HepG2 (cell line): Measurements from ENCODE around the gene RAX. TPM values are rescaled to one million over a fixed set of nuclear protein-coding genes. Genes with fewer than 3 reads are reported as not detected.

Experiments used
- ATAC-seq: fragments of 200-7000 bp; cut with Tn5 transposase; 3 replicates; pipeline ENCODE4 v1.9.1; 2020; ENCODE audit warnings: mild to moderate bottlenecking, moderate library complexity
- Bru-seq: library from RNA; stranded (reverse); fragments of 400-500 nt; gene quantifications from one replicate; lab custom pipeline; 2021; lab: Mats Ljungman, UMichigan
- BruChase-seq, 2 experiments: library from RNA; stranded (reverse); fragments of 400-500 nt; gene quantifications; one replicate each; lab custom pipeline; 2021; lab: Mats Ljungman, UMichigan
- BruUV-seq: library from RNA; stranded (reverse); fragments of 400-500 nt; replicated peaks from 2 replicates; lab custom pipeline; 2021; lab: Mats Ljungman, UMichigan
- CTCF ChIA-PET: fragments of 300-600 bp; formaldehyde crosslinking; extraction: SDS; loops from one replicate; lab custom pipeline; 2021; ENCODE audit warnings: low total read pairs, inconsistent platforms, low intra/inter-chr PET ratio; lab: Yijun Ruan, JAX
- POLR2A ChIA-PET: fragments of 350-600 bp; sonication (Branson Sonifier 250); formaldehyde crosslinking; loops from one replicate; lab custom pipeline; 2020; ENCODE audit warnings: antibody characterized with exemption, inconsistent platforms; lab: Yijun Ruan, JAX
- DNase-seq: peaks from one replicate; pipeline ENCODE4 v3.0.0-alpha.2; 2015; ENCODE audit warnings: low spot score
- FAIRE-seq: peaks from 3 replicates; lab custom pipeline; 2011; peaks lifted over from hg19 to GRCh38; lab: Jason Lieb, UNC
- H2AFZ ChIP-seq: one replicate; pipeline ENCODE4 v1.6.1; 2011; ENCODE audit warnings: low read length, inconsistent platforms
- H3K27ac ChIP-seq: fragments of 300-600 bp; 3 replicates; pipeline ENCODE4 v1.8.0; 2011; ENCODE audit warnings: mixed run types, mild to moderate bottlenecking, mixed read lengths, low read length, inconsistent platforms; ENCODE audit not compliant: insufficient read depth; ENCODE audit errors: extremely low read length
- H3K27me3 ChIP-seq, 2 experiments: fragments of 200-600 bp in 1 of 2; 2 replicates in 1 of 2; 3 replicates in 1 of 2; pipeline versions ENCODE4 v1.6.0 to v1.8.0; 2011; ENCODE audit warnings: low read length in 2 of 2, mild to moderate bottlenecking in 2 of 2, moderate library complexity in 2 of 2, inconsistent platforms in 1 of 2; ENCODE audit not compliant: insufficient read depth in 2 of 2, control insufficient read depth in 1 of 2
- H3K36me3 ChIP-seq, 2 experiments: fragments of 200-600 bp in 1 of 2; replicated peaks in 1 of 2; 2 replicates in 1 of 2; 3 replicates in 1 of 2; pipeline versions ENCODE4 v1.5.1 to v1.8.0; 2011; ENCODE audit warnings: low read length in 2 of 2, inconsistent platforms in 1 of 2; ENCODE audit not compliant: insufficient read depth in 2 of 2, control insufficient read depth in 1 of 2
- H3K4me1 ChIP-seq: 2 replicates; pipeline ENCODE4 v1.5.1; 2012; ENCODE audit warnings: low read length, inconsistent platforms; ENCODE audit not compliant: insufficient read depth
- H3K4me2 ChIP-seq: 2 replicates; pipeline ENCODE4 v1.6.0; 2011; ENCODE audit warnings: low read depth, low read length, inconsistent platforms
- H3K4me3 ChIP-seq, 3 experiments: fragments of 200-600 bp in 1 of 3; sonication (generic), shearing (Covaris generic) in 1 of 3; replicated peaks in 1 of 3; 2 replicates each; pipeline ENCODE4 v1.5.1; 2011 to 2016; ENCODE audit warnings: low read length in 3 of 3, inconsistent platforms in 2 of 3, low read depth in 2 of 3, mild to moderate bottlenecking in 2 of 3, control low read depth in 1 of 3, mixed read lengths in 1 of 3; ENCODE audit not compliant: insufficient read depth in 1 of 3
- H3K79me2 ChIP-seq: one replicate; pipeline ENCODE4 v1.6.1; 2011; ENCODE audit warnings: low read length, inconsistent platforms; ENCODE audit not compliant: insufficient read depth
- H3K9ac ChIP-seq: 2 replicates; pipeline ENCODE4 v1.6.0; 2011; ENCODE audit warnings: mild to moderate bottlenecking, low read depth, low read length, inconsistent platforms; ENCODE audit not compliant: insufficient read depth
- H3K9me3 ChIP-seq: 2 replicates; pipeline ENCODE4 v1.5.1; 2012; ENCODE audit warnings: mild to moderate bottlenecking, low read length
- H4K20me1 ChIP-seq: 2 replicates; pipeline ENCODE4 v1.6.0; 2011; ENCODE audit warnings: inconsistent platforms, mild to moderate bottlenecking, low read length, moderate library complexity; ENCODE audit not compliant: insufficient read depth
- EZH2 ChIP-seq: conservative IDR thresholded peaks from 2 replicates; pipeline ENCODE4 v1.6.1; 2012; ENCODE audit warnings: mild to moderate bottlenecking, low read depth, low read length, moderate library complexity
- HBP1 ChIP-seq: IDR thresholded peaks from 2 replicates; pipeline ENCODE4 v1.6.1; 2016; ENCODE audit warnings: low read depth, control low read depth
- WGBS: methylation state at CpG from one replicate; pipeline ENCODE4 v1.1.6; 2017; ENCODE audit warnings: low lambda C conversion rate; 5-methylcytosine and 5-hydroxymethylcytosine counted together
- in situ Hi-C: cut with HindIII; loops from 2 replicates; pipeline ENCODE4 v1.10.0; 2017; ENCODE audit warnings: low pct_unique_long_range_greater_than_20kb; ENCODE audit not compliant: extremely low pct_ligation_motif_present
- intact Hi-C: fragments of 100-400 bp; cut with micrococcal nuclease; formaldehyde crosslinking; loops from one replicate; pipeline ENCODE4 v1.10.0; 2022; ENCODE audit not compliant: unreplicated experiment
- long read RNA-seq, 2 experiments: library from RNA in 1 of 2; library from polyadenylated mRNA in 1 of 2; stranded (forward) in 1 of 2; unstranded in 1 of 2; transcript quantifications; one replicate each; pipeline ENCODE4 v2.0.0, GENCODE V29; 2019 to 2022
- polyA minus RNA-seq, 3 experiments: library from RNA; depleted of rRNA, polyadenylated mRNA; stranded (reverse); fragments of >200 nt; gene quantifications; 2 replicates each; pipeline ENCODE4 v1.2.3, GENCODE V29; 2011; ENCODE audit warnings: low replicate concordance in 1 of 3
- polyA plus RNA-seq, 8 experiments: library from polyadenylated mRNA; depleted of rRNA in 3 of 8; stranded (reverse) in 7 of 8; unstranded in 1 of 8; fragments of >200 nt; fragmentation: Illumina TruSeq in 4 of 8; extraction: Trizol in 4 of 8; gene quantifications; 2 replicates each; pipeline versions ENCODE4 v1.2.1 to v1.2.3, GENCODE V29; 2011 to 2016; ENCODE audit warnings: low read depth in 4 of 8, missing spikeins in 1 of 8, mixed read lengths in 1 of 8; ENCODE audit not compliant: insufficient read depth in 1 of 8
- total RNA-seq, 5 experiments: library from RNA; depleted of rRNA; stranded (reverse); fragments of >200 nt; fragmentation: Illumina TruSeq; extraction: Trizol; gene quantifications; 2 replicates each; pipeline ENCODE4 v1.2.3, GENCODE V29; 2016; ENCODE audit warnings: low read depth in 1 of 5

Gene RAX
- total RNA-seq (2016; rRNA removed; fragmentation: Illumina TruSeq; extraction: Trizol) (not detected in 2 replicates), polyA plus RNA-seq (2011; rRNA removed) (not detected in 2 replicates), polyA minus RNA-seq (2011; rRNA and poly(A)+ RNA removed; ENCODE audit: low replicate concordance) (not detected in 2 replicates), Bru-seq, nascent RNA (not detected), BruChase-seq, experiment 1, labeled RNA remaining after a 6-hour chase (not detected), BruChase-seq, experiment 2, labeled RNA remaining after a 2-hour chase (not detected)
- not detected in 2 replicates for total RNA-seq (2016; cell fraction: cytosol; rRNA removed; fragmentation: Illumina TruSeq; extraction: Trizol; ENCODE audit: low read depth)
- not detected in 2 replicates for total RNA-seq (2016; cell fraction: insoluble cytoplasmic fraction; rRNA removed; fragmentation: Illumina TruSeq; extraction: Trizol)
- total RNA-seq (2016; cell fraction: membrane; rRNA removed; fragmentation: Illumina TruSeq; extraction: Trizol) = not detected in 2 replicates
- total RNA-seq (2016; cell fraction: nucleus; rRNA removed; fragmentation: Illumina TruSeq; extraction: Trizol) = not detected in 2 replicates
- polyA plus RNA-seq (2011; cell fraction: cytosol; rRNA removed) = not detected in 2 replicates
- not detected in 2 replicates for polyA plus RNA-seq (2011; cell fraction: nucleus; rRNA removed)
- not detected in 2 replicates for polyA plus RNA-seq (2012)
- polyA plus RNA-seq (2016; cell fraction: cytosol; fragmentation: Illumina TruSeq; extraction: Trizol; ENCODE audit: low read depth) = not detected in 2 replicates
- polyA plus RNA-seq (2016; cell fraction: insoluble cytoplasmic fraction; fragmentation: Illumina TruSeq; extraction: Trizol; ENCODE audit: low read depth) = not detected in 2 replicates
- polyA plus RNA-seq (2016; cell fraction: membrane; fragmentation: Illumina TruSeq; extraction: Trizol; ENCODE audit: low read depth) = not detected in 2 replicates
- polyA plus RNA-seq (2016; cell fraction: nucleus; fragmentation: Illumina TruSeq; extraction: Trizol; ENCODE audit: insufficient read depth, low read depth) = not detected in 2 replicates
- not detected in 2 replicates for polyA minus RNA-seq (2011; cell fraction: cytosol; rRNA and poly(A)+ RNA removed)
- polyA minus RNA-seq (2011; cell fraction: nucleus; rRNA and poly(A)+ RNA removed) = not detected in 2 replicates
- long read RNA-seq, experiment 1 = 0 reads
- long read RNA-seq, experiment 2 = 0 reads

- TF ChIP-seq EZH2 (no peak), HBP1 (CRISPR knock-in tag) (no peak)
- H3K27ac ChIP-seq = no peak within 1 kb of the TSS
- CTCF ChIA-PET = no interaction called here
- H3K4me3 ChIP-seq = no peak within 1 kb of the TSS
- in situ Hi-C loops = no loop called here
- no peaks in the 10 kb centered on the region for H3K36me3 ChIP-seq
- POLR2A ChIA-PET = no interaction called here
- H3K27me3 ChIP-seq = peaks cover 6 to 73% of the 10 kb centered on the region in 2 experiments
- peak; percentile 19; the same call in 2 of the 3 replicates for ATAC-seq
- no peaks in the 10 kb centered on the region for H3K4me1 ChIP-seq
- no TSS peak for BruUV-seq
- H4K20me1 ChIP-seq = no peaks in the 10 kb centered on the region
- H3K9me3 ChIP-seq = no peaks in the 10 kb centered on the region
- 73% methylated on average over 53 of the region's 88 CpGs for WGBS
- FAIRE-seq = no peak
- no peak within 1 kb of the TSS for H3K4me2 ChIP-seq
- H3K79me2 ChIP-seq = no peaks in the 10 kb centered on the region
- DNase-seq = no peak
- no peak within 1 kb of the TSS for H2AFZ ChIP-seq
- no peak within 1 kb of the TSS for H3K9ac ChIP-seq
- intact Hi-C loops = no loop called here
Observed at GRCh38 chr18:59272891-59273758, at the start of gene RAX. Gene RAX, minus strand, starts transcription at chr18:59273454. Its CDS starts 248 bp downstream, at chr18:59273206.
